HG02943 (cell line): ENCODE measurements around the gene PNPLA7.
"Not testable (repeated sequence)": the region's sequence is repeated elsewhere in the genome, so short reads cannot be mapped to it uniquely, and the experiment has no call there.

Source experiments
- ATAC-seq: cut with Tn5 transposase; IDR thresholded peaks from one replicate; pipeline ENCODE4 v1.9.1; 2021; ENCODE audit warnings: mild to moderate bottlenecking, low read depth, moderate library complexity; ENCODE audit not compliant: unreplicated experiment

PNPLA7 gene

GRCh38 chr9:137452761-137453642 lies 97.2 kb downstream of the PNPLA7 start:
- no peak for ATAC-seq

GRCh38 chr9:137452006-137452760 lies 98.0 kb downstream of the PNPLA7 start:
- ATAC-seq: no peak

- ATAC-seq: not testable (repeated sequence)
Measured at GRCh38 chr9:137451264-137452005, 98.8 kb downstream of the PNPLA7 start.

- not testable (repeated sequence) for ATAC-seq
Measured at GRCh38 chr9:137450539-137451222, 99.5 kb downstream of the PNPLA7 start.

GRCh38 chr9:137449931-137450538 lies 100.2 kb downstream of the PNPLA7 start:
- ATAC-seq: no peak

GRCh38 chr9:137449081-137449844 lies 100.9 kb downstream of the PNPLA7 start:
- ATAC-seq: no peak

- no peak for ATAC-seq
Measured at GRCh38 chr9:137448602-137448962, 101.6 kb downstream of the PNPLA7 start.

GRCh38 chr9:137447722-137448601 lies 102.2 kb downstream of the PNPLA7 start:
- ATAC-seq: no peak

GRCh38 chr9:137446851-137447471 lies 103.2 kb downstream of the PNPLA7 start:
- no peak for ATAC-seq

- no peak for ATAC-seq
Measured at GRCh38 chr9:137445930-137446431, 104.2 kb downstream of the PNPLA7 start.

GRCh38 chr9:137445275-137445807 lies 104.9 kb downstream of the PNPLA7 start:
- ATAC-seq: peak; percentile 70

- ATAC-seq: no peak
Measured at GRCh38 chr9:137444106-137444790, 106.0 kb downstream of the PNPLA7 start.

- ATAC-seq: no peak
Measured at GRCh38 chr9:137441935-137442321, 108.3 kb downstream of the PNPLA7 start.

GRCh38 chr9:137441289-137441934 lies 108.8 kb downstream of the PNPLA7 start, which contains the start of gene ENTPD8:
TSS of gene ENTPD8 (minus strand) at chr9:137441357. CDS start at chr9:137438285, 3,072 bp downstream.
- ATAC-seq: no peak

GRCh38 chr9:137439158-137439714 lies 111.0 kb downstream of the PNPLA7 start:
- ATAC-seq: no peak

- ATAC-seq: no peak
Measured at GRCh38 chr9:137438591-137439157, 111.5 kb downstream of the PNPLA7 start.
